SW 1271 (cell line): ENCODE data around the gene SORBS1.

ENCODE experiments used
- DNase-seq, 2 experiments: peaks; one replicate each; lab custom pipeline; 2025; lab: John Stamatoyannopoulos, UW

The SORBS1 gene

DNA sequence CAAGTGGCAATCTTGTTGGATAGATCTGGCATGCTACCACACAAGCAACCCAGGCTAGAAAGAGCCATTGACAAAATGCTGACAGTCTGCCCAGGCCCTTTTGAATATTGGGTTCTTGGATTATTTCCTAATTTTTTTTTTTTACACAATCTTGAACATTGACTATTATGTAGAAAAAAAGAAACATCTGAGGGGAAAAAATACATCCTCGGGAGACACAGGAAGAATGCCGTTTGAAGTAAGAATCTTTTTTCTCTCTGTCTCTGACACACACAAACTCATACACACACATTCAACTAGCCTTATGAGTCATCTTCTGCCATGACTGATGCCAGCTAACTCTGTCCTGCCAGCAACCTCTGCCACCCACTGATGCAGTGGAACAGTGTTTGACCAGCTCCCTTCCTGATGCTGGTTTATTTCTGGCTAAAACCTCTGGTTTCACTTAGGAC is 47.2 kb downstream of the SORBS1 start:
- no peak for DNase-seq

DNA sequence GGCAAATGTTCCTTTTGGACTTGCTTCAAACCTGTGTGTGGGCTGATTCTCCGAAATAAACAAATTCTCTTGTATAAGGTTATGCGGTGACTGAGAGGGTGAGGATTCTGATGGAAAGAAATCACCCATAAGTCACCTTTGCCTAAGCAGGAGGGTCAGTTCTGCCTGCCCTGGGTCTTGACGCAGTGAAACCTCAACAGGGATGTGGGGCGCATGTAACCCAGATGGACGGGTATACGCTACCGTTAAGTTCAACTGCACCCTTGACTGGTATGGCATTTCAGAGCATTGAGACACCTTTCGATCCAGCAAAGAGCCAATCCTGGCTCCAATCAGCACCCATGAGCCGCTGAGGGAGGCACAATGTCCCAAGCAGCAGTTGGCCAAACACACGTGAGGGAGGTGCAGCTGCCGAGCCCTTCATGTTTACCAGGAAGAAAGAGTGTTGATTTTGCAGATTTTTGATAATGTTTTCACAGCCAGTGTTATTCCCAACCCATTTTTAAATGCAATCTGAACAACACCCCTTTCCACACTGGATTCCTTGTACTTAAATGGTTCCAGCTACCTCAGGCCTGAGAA is 48.1 kb downstream of the SORBS1 start:
- DNase-seq, result no peak

DNA sequence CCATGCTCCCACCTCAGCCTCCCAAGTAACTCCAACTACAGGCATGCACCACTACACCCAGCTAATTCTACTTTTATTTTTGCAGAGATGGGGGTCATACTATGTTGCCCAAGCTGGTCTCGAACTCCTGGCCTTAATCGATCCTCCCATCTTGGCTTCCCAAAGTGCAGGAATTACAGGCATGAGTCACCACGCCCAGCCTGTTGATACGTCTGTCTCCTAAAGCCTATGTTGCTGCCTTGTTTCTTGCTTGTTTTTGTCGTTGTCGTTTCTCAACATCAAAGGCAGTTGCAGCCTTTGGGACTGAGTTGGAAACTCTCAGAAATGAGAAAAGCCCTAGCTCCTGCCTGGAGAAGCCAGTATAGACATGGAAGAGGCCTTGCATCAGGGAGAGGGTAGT is 49.9 kb downstream of the SORBS1 start:
- DNase-seq, result no peak

DNA sequence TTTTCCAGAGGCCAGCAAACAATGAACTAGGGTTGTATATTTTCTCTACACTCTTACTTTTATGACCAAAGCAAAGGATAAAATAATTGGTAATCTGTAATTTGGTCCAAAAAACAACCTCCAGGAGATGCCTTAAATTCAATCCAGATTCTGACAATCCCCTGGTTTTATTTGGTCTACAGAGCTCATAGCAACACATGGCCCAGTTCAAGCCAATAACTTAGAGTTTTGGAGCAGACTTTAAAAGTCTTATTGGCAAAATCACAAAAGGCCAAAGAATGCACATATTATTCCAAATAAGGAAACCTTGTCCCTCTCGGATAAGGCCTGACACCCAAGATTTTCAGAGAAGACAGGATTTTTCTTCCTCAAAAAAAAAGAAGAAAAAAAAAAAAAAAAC is 51.9 kb downstream of the SORBS1 start:
- DNase-seq, result no peak

DNA sequence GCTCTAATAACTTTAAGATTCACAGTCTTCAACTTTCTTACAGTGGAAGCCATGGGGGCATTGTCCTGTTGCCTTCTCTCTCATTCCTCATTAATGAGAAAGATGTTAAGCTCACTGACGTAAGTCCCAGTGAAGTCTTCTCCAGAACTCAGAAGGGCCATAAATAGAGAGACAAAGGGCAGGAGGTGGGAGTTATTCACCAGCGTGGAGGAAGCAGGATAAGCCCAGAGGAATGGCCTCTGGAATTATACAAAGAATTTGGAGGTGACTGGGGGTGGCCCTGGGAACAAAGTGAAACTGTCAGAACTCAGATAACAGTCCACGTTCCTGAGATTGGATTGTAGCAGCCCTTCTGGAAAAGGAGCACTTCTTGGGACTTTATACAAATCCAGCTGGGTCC is 52.4 kb downstream of the SORBS1 start:
- DNase-seq, result no peak

DNA sequence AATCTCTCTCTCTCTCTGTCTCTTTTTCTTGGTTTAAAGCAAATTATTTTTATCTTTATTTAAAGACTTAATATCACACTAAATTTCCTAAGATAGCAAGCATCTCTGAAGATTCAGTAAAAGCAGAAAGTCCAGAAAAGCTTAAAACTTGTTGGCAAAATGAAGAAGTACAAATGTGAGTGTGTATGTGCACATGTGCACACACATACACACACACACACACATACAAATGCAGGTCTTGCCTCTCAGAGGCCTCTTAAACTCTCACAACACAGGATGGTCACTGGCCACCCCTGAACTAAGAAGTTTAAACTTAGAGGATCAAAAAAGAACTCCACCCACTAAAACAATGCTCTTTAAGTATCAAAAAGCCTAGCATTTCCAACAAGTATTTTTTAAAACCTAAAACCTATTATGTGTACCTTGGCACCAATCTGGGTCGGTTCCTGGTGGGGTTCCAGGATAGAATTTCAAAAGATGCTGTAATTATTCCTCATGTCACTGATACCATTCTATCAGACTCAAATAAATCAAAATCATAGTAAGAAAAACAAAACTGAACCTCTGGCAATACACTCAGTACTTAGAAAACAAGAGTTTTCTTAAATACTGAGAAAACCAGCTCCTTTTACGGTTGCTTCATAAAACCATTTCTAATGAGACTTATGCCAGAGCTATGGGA is 55.0 kb downstream of the SORBS1 start:
- DNase-seq, result no peak

DNA sequence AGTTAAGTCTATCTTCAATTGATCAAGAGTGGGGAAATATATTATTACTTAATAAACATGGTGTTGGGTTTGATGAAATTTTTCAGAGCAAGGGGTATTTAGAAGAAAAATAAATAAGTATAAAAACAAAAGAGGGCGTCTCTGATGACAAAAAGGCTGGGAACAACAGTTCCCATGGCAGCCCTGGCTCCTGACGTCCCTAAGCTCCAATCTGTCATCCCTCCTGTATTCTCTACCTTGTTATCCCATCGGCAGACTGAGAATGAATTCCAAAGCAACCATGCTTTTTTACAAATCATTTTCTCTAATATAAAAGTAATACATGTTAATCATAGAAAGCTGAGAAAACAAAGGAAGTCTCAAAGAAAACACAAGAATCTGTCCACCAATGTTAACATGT is 55.5 kb downstream of the SORBS1 start:
- DNase-seq, result no peak

DNA sequence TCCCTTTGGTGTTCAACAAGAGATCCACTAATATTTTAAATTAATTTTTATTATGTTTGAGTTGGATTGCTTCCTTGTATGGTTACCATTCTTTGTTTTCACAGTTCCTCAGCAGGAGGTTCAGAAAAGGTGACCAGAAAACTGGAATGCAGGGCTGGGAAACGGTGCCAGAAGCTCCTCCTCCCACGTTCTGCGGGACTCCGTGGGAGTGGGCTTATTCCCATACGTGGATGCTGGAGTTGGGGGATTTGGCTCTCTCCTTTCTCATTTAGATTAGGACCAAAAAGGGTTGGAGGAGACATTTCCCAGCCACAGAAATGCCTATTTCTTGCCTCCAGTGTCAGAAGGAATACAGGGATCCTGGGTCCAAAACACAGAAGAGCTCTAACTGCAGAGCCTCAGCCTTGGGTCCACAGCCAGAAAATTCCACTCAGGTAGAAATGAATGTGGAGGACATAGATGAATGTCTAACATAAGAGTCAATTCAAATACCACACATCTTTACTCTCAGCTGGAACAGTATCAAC is 56.0 kb downstream of the SORBS1 start:
- no peak for DNase-seq

DNA sequence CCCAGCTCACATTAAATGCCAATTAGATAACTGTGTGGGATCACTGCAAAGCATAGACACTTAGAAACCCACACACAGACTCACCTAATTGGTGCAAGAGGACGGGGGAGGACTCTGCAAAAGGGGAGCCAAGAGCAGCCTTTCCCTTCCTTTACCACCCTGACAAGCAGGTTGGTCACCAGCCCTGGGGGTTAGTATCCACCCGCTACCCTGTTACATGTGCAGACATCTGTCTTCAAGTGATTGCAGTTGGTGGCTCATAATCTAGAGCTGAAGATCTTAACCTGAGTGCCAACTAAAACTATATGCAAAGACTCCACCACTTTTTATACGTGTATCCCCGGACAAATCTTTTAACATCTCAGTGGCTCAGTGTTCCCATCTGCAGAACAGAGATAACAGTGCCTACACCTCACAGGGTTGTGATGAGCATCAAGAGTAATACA is 56.9 kb downstream of the SORBS1 start:
- no peak for DNase-seq

DNA sequence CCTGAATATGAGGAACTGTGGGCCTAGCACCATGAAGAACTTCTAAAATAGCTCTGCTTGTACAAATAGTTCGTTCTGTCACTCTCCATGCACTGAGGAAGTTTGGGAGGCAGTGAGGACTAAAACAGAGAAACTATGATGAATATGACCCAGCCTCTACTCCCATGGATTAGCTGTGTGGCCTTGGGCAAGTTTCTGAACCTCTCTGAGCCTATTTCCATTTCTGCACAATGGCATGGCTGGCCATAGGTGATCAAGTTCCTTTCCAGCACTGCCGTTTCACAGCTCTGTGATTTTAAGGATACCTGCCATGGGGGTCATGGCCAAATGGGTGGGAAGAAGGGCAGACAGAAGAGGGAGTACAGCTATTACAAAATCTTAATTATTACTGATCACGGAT is 57.6 kb downstream of the SORBS1 start:
- DNase-seq, result no peak

DNA sequence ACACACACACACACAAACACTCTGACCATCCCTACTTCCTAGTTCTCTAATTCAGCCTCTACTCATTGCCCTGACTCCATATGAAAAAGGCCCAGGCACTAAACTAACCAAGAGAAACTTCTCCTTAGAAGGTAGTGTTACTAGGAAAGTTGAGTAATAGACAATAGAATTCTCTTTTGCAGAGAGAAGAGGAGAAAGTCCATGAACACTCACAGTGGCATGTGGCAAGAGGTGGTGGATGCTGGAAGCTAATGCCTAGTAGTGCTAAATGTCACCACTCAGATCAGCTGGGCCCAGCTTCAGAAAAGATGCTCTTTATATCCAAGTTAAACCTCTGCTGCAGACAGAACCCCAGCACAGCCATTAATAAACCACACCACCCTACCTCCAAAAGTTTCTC is 58.2 kb downstream of the SORBS1 start:
- DNase-seq, result no peak

DNA sequence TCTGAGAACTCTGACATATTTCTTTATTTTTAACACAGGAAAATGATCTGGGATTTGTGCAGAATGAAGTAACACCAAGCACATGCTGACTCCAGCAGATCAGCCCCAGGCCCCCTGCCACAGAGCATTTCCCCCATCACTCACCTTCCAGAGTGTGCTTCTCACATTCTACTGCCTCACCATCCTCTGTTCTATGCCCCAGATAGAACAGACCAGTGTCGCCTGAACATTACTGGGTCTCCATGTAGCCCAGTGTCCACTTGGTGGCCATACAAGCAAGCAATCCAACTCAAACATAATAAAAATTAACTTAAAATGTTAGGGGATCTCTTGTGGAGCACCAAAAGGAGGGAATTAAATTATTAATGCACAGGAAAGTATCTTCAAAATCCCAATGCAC is 58.8 kb downstream of the SORBS1 start:
- no peak for DNase-seq

DNA sequence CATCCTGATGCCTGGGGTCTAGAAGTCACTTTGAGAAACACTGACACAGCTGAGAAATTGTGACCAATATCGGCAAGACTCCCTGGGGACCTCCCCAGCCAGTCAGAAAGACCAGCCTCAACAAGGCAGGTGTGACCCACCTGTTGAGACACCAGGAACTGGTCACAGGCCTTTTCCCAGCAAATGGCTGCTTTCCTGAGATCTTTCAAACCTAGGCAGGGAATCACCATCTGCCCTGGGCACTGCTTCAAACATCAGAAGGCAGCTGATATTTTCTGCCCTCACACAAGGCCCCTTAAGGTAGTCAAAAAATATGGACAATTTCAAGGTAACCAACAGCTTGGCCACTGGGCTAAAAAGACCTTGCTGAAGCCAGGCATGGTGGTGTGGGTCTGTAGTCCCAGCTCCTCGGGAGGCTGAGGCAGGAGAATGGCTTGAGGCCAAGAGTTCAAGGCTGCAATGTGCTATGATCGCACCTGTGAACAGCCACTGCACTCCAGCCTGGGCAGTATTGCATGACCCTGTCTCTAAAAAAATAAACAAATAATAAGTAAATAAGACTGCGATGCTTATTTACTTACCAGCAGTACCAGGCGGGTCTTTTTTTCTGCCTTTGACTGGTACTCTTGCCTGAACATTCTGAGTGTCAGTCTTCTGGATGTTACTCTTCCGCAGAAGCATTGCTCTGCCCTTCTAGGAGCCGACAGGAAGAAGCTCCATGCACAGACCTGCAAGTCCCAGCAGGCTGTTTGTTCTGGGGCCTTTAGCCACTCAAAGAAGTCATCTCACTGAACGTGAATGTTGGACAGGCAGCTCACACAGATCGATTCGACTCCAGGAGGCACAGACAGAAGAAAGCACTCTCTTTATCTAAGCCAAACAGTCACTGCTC is 59.7 kb downstream of the SORBS1 start:
- no peak for DNase-seq

DNA sequence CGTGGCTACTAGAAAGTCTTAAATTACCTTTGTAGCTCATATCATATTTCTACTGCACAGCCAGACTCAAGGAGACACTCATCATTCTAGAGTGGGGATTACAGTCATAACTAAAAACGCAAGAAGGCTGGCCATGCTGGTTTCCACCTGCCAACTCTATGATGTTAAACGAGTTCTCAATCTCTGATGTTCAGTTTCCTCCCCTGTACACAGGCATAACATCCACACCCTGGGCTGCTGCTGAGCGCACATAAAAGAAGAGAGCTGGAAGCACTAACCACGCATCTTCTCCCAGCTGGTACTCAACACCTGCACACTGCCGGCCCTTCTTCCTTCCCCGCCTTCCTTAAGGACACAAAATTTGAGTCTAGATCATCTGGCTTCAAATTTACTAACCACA is 60.5 kb downstream of the SORBS1 start:
- no peak for DNase-seq

DNA sequence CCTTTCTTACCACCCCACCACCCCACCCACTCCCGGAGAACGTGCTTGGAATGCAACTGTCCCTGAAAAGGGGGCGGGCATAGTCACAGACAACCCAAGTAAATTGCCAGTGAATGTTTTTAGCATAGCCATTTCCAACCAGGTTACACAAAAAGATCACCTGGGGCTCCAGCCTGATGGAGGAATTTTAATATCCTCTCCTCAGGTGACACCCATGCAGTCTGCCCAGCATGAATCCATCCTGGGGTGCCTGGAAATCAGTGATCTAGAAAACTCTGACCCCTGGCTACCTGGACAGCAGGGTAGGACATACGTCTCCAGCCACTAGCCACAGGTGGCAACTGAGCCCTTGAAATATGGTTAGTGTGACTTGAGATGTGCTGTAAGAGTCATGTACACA is 61.1 kb downstream of the SORBS1 start:
- no peak for DNase-seq

DNA sequence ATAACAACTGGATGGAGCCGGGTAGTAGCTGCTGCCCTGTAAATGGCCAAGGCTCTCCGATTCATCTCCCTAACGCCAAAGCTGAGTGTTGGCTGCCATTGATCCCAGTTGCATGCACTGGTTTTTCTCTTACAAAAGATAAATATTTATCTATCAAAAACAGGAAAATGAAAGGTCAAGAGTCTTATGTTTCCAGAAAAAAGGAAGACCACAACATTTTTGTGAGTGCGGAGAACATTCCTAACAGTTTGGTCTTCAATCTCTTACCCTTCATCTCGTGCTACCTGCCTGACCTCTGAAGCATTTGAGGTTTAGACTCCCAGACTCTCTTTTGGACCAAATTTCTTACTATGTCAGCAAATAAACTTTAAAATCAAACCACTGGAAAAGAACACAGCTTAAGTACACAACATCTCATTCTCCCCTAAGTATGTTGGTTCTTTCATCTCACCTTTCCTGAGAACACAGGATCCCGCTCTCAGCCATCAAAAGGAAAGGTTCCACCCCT is 61.6 kb downstream of the SORBS1 start:
- no peak for DNase-seq

DNA sequence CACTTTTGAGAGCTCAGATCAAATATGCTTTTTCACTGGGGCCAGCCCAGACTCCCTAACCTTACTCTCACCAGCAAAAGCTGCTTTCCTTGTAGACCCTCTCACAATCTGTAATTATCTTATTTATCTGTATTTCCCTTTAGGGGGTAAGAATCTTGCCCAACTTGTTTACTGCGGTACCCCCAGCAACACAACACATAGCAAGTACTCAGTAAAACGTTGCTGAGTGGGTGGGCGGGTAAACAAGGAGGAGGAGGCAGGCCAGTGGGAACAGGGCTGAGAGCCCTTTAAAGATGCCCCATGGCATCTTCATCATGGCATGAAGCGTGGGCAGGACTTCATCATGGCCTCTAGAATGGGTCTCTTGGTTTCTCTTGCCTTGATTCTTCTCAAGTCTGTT is 64.2 kb downstream of the SORBS1 start:
- no peak for DNase-seq

DNA sequence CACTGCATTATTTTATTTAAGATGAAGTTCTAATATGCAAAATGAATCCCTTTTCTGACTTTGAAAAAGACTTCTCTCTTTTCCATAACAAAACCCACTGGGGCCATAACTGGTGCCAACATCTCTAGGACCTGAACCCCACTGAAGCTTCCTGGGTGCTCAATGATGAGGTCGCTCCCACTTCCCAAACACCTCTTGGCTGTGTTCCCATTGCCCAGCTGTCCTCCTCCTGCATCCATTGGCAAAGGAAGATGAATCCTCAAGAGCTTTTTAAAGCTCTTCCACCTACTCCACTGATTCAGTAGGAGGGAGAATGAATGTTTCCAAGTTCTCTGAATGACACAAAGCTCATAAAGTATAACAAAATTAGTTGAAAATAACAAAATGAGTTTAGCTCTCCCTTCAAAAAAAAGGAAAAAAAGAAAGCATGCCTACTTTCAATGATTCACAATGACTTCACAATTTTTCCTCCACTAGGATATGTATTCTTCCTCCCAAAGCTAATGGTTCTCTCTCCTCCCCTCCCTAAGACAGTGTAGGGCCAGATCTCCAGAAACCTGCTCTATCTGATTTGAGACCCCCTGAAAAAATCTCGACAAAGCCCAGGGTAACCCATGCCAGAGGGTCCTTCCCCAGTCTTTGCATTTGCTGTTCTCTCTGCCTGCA is 64.8 kb downstream of the SORBS1 start:
- no peak for DNase-seq

DNA sequence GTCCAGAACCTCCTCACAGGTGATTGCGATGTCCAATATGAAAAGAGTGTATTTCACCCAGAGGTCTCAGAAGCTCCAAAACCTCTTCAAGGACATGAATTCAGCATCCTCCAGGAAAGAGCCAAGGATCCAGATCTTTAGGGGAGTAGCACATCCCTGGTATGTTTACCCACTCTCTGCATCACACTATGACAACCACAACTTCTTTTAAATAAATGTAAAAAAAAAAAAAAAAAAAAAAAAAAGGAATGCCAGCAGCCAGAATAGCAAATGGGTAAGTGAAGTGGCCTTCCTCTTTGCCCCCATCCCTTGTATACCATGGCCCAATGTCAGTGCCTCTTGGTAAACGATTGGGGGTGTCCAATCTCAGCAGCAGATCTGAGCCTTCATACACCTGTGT is 67.3 kb downstream of the SORBS1 start:
- no peak for DNase-seq

DNA sequence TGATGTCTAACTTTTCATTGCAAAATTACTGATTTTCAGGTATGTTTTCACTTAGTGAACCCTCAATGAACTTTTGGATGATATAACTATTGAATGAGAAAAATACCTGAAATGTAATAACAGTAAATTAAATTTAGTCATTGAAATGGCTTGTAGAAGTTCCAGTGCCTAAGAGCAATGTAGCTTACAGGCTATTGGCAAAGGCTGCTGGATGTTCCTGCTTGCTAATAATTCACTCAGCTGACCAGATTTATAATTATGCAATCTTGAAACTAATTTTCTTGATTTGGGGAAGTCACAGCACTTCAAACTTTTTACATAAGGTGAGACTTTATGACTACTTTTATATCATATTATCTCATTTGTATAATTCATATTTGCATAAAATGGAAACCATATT is 73.2 kb downstream of the SORBS1 start:
- no peak for DNase-seq

DNA sequence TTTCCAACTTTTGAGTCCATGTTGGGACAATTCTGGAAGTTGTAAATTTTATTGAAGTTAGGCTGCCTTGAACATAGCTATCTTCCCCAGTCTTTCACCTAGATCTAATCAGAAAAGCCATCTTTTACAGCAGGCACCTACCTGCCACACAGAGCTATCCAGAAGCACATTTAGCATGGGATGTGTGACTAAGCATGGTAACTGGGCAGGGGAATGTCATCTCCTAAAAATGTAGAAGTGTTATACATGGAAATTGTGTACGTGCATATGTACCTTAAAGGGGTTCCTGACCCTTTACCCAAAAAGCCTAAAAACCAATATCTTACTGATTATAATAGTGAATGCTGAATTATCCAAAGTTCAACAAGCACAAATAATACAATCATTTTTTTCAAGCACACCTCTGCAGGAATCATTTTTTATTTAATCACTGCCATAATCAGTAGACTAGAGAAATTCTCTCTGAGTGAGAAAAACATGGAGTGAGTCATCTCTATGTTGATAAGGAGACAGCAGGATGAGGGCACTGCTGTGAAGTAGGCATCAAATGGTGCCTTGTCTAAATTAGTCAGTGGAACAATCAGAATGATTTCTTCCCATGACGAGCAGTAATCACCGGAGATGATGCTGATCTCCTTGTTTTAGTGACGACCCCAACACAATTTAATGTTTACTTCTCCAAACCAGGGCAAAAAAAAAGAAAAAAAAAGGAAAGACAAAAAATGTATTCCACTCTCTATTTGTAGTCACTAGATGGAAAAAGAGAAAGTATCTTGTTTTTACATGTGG is 75.9 kb downstream of the SORBS1 start:
- no peak for DNase-seq
